NCI-H2227 (cell line): Measurements from ENCODE around the gene VWA2.
"Not testable (repeated sequence)": the region's sequence is repeated elsewhere in the genome, so short reads cannot be mapped to it uniquely, and the experiment has no call there.

Experiments used
- DNase-seq: peaks from one replicate; lab custom pipeline; 2025; ENCODE audit not compliant: unreplicated experiment; lab: John Stamatoyannopoulos, UW

VWA2 gene

DNA sequence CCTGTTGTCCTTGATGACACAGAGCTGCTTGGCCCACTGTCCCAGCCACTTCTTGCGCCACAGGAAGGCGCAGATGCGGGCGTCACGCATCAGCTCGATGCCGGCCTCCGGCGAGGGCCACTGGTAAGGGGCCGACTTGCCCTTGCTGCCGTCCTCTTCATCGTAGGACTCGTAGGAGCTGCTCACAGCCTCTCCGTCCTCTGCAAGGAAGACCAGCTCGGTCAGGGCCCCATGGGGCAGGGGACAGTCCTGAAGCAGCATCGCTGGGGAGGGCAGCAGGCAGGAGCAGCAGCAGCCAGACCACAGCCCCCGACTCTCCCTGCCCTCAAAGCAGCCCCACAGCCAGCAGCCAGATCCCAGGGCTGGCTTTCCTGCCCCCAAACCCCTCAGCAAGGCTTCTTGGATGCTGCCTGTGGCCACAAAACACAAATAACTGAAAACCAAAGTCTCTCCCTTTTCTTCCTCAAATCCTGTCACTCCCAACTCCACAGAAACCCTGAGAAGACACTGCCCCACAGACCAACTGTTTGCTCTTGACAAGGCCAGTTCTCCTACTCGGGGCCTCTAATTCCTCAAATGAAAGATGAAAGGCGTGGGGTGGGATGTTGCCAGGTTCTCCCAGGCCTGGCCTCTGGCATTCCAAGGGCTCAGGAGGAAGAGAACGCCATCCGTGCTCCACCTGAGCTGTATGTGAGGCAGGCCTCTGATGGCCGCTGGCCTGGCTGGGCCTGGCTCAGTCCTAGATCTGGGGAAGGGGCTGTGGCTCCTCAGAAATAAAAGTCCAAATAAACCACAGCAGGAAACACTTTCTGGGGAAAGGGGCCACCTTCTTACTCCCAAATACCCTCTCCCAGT is 76.7 kb downstream of the VWA2 start:
- no peak for DNase-seq

DNA sequence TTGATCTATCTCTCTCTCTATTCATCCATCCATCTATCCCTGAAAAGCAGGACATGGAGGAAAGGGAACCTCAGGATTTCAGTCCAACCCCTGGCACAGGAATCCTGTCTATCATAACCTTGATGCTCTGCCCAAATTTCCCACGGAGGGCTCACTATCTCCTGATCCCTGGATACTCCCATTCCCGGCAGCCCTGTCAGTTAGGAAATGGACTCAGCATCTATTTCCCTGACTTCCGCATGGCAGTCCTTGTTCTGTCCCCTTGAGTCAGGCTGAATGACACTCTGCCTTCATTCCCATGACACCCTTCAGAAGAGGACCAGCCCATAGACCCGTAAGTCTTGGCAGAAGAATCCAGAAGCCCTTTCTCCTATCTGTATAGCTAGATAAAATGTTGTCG is 77.7 kb downstream of the VWA2 start:
- DNase-seq = no peak

DNA sequence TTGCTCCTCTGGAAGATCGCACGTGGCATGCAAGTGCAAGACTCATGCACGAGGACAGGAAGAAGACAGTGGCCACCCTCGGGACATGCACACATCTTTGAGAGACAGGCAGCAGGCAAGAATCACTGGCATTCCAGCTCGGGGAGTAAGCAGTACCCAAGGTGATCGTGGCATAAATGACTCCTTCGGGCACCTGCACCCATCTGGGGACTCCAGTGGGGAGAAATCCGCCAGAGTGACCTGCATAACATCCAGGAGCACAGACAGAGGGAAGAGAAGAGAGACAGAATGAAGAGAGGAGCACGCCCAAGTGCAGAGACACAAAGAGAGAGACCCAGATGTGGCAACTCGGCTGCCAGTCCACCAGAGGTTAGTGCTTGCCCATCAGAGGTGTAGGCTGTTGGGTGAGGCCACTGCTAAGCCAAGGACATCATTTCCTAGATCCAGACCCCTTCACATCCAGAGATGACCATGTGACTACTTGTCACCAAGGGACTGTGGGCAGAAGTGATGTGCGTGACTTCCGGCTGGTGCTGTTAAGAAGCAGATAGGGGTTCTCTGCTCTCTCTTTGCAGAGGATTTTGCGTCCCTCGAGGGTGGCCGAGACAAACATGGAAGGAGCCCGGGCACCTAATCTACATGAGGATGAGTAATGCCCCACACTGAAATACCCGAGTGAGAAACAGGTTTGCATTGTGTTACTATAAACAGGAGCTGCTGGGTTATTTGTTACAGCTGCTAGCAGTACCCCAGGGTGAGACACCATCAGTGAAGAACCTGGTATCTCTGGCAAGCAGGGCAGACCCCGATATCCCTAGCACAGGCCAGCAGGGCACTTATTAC is 80.6 kb downstream of the VWA2 start:
- no peak for DNase-seq

DNA sequence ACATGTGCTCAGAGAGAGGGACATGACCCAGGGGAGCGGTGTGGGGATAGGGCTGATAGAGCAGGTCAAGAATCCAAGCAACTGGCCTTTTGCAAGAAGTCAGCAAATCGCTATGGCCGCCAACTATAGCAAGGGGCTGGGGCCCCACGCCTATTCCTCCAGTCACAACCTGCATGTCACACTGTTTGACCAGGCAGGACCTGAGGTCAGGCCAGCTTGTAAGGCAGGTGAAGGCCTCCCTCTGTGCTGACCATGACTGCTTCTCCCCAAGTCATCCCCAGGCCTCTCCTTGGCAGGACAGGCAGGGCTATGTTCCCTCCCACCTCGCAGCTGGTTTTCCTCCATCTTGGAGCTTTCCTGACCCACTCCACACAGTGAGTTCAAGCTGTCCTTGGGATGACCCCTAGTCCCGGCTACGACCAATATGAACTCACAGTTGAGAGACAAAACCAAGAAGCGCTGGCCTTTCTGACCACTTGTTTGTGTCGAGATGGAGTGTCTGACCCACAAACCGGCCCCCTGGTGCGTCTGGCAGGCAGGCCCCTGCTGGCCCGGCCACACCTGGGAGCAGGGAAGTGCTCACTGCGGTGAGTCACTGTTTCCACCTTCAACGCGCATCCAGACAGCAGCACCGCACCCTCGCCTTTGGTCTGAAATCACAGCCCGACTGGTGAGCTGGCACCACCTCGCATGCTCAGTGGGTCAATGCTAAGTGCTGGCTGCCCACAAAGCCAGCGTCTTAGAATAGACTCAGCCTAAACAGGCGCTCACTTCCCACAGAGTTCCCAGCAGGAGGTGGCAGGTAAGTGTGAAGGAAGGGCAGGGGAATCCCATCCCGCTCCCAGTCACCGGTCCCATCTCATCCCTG is 81.4 kb downstream of the VWA2 start:
- no peak for DNase-seq

DNA sequence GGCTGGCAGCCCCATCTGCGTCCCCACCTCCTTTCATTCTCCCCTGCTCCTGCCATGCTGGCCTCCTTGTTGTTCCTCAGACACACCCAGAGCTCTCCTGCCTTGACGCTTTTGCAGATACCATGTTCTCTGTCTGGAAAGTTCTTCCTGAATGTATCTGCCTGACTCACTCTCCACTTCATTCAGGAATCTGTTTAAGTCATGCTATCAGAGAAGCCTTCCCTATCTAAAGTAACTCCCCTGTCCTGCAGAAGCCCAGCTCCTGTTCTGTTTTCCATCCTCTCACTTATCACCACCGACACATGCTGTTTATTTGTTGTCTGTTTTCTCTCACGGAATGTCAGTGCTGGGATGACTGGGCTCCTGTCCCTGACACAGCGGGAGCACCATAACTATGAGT is 83.3 kb downstream of the VWA2 start:
- no peak for DNase-seq

DNA sequence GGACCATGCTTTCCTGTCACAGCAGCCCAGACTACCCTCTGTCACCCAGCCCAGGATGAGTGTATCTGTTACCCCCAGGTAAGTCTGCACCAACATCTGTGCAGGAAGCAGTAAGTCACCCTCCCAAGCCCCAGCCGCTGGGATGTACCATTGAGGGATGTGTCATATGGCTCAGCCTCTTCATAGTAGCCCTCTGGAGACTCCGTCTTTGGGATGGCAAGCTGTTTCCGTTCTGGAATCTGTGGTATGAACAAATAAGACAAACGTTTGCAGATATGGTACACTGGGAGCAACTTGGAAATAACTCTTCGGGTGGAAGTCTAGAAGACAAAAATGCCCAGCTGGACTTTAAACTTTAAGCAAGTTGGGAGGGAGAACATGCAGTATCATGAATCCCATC is 84.0 kb downstream of the VWA2 start:
- no peak for DNase-seq

DNA sequence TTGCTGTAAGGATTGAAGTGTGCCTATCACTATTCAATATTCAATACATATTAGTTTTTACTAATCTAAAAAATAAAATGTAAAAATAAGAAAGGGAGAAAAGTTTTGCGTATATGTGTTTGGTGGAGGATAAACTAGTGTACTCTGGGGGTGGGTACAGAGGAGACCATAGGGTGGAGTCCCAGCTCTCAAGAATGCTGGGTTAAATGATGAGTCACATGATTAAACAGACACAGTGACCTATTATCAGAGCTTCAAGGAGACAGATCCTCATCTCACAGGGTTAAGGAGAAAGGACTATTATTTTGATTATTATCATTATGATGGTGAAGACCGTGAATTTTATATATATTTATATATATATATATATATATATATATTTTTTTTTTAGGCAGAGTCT is 87.7 kb downstream of the VWA2 start:
- no peak for DNase-seq

DNA sequence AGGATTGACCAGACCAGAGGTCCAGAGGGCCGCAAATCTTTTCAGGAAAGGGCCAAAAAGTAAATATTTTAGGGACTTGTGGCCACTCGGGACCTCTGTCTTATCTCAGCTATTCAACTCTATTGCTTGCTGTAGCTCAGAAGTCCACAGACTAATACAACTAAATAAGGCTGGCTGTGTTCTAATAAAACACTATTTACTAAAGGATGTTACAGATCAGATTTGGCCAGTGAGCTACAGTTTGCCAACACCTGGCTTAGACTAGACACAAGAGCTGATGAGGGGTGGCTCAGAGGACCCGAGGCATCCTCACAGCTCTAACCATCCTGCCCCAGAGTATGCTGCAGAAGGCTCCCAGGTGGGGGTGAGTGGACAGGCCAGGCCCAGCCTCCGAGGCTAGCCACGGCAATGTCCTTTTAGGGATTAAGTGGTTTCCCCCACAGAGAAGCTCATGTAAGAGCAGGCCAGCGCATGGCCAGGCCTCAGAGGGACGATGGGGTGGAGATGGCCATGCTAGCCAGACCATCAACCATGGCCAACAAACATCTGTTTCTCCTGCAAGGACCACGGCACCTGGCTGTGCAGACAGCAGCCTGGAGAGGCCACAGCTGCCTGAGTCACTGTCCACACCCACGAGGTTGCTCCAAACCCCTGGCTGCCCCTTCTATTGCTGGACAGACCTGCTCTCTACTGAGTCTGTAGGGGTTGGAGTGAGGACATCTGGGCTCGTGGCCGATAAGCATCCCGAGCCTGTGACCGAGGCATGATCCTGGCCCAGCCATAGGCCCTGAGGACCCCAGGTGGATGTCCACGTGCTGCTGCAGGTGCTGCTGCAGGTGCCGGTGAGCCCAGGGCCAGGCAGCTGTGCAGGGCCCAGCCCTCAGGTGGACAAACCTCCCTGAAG is 88.7 kb downstream of the VWA2 start:
- no peak for DNase-seq

DNA sequence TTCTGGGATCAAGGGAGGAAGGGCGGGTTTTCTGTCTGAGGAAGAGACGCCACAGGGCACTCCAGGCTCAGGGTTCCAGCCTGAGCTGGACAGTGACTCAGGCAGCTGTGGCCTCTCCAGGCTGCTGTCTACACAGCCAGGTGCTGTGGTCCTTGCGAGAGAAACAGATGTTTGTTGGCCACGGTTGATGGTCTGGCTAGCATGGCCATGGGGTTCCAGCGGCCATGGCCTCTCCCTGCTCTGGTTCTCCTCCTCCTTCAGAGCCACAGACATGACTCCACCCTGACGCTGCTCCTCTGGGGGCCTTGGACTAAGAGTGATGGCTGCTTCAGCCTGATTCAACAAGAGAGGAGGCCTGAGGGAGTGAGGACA is 89.4 kb downstream of the VWA2 start:
- no peak for DNase-seq

DNA sequence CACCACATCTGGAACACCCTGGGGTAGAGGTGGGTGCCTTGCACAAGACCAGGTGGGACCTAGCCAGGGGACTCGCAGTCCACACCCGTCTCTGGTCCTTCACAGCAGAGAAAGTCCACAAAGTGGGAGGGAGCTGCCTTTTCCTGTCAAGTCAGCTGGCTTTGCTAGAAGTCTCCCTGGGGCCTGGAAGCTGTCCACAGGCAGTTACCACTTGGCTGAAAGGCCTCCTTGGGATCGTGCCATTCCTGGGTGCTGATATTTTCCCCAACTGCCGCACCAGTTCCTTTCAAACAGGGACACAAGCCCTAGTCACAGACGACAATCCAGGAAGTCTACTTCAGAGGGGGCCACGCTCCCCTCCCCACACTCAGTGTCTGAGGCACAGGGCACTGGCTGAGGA is 89.8 kb downstream of the VWA2 start:
- no peak for DNase-seq

DNA sequence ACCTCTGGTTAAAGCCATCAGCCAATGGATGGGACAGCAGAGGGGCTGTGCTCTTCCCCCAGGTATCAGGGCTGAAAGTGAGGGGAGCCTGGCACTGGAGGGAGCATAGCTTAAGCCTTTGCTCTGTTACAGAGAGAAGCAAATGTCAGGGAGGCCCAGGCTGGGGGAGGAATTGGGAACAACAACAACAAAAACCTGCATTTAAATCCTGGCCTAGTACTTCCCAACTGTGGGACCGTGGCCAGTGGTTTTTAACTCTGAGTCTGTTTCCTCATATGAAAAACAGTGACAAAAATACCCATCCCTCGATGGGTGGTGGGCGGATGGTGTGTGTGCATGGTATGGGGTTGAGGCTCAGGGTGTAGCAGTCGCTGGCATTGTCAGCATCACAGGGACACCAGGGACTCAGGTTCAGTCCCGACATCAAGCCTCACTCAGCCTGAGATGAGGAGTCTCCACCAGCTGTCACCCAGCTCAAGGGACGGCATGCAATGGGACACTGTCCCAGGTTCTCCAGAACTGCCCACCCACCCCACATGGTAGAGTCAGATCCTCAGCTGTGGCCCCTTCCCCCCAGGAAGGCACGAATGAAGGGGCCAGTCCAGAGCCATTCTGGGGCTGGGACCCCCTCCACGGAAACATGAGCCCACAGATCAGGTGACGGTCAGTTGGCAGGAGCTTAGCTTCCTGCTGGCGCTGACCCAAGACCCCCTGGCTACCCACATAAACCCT is 90.7 kb downstream of the VWA2 start:
- DNase-seq = no peak

DNA sequence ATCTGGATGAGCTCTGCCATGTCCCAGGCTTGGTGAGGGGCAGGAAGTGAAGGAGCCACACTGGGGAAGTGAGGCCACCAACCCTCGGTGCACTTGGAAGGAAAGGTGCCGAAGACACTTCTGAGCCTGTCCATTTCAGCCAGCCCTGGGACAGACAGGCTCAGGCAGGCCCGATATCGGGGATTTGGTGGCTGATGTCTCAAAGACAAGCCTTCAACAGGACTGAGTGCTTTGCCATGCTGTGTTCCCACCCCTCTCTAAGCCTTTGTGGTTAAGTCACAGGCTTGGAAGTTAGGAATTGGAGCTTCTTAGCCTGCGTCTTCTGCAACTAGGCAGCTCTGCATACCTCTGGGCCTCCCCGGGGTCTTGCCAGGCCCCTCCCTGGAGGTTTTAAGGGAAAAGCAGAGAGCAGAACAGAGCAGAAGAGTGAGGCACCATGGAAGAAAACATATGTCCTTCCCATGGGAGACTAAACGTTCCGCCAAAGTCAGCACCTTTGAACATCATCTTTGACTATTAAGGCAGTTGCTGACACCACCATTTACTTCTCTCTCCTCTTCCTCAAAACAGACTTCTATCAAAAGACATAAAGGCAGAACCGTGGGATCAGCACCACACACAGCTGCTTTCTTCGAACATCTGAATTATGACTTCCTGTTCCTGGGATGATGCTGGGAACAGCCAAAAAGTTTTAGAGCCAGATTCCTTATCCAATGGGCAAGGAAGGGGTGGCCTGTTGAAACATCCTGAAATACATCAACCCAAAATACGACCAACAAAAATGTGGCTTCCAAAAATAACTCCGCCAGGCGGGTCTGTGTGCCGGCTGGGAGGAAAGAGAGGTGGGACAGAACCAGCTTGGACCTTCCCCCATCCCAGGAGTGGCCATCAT is 93.5 kb downstream of the VWA2 start:
- no peak for DNase-seq

DNA sequence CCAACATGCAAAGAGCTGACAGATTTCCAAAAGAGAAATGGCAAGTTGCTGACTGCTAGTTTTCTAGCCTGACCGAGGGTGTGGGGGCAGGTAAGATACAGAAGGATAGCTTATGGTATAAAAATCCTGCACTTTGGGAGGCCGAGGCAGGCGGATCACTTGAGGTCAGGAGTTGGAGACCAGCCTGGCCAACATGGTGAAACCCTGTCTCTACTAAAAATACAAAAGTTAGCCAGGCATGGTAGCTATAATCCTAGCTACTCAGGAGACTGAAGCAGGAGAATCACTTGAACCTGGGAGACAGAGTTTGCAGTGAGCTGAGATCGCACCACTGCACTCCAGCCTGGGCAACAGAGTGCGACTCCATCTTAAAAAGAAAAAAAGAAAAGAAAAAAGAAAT is 94.4 kb downstream of the VWA2 start:
- not testable (repeated sequence) for DNase-seq

DNA sequence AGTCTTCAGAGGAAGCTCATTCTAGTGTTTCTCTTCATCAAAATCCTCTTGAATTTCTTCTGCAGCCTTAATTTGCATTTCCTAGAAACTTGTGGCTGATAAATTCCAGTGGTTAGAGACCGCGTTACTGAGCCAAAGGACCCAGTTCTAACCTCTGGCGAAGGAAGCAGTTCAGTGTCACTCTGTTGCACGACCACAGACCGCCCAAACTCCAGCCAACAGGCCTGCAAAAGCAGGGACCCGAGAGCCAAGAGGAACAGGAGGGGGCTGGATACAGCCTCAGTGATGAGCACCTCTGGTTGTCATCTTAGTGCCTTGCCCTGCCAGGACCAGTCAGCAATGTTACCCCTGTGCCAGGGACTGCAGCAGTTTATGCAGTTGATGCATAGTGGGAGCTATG is 95.2 kb downstream of the VWA2 start:
- DNase-seq = no peak

DNA sequence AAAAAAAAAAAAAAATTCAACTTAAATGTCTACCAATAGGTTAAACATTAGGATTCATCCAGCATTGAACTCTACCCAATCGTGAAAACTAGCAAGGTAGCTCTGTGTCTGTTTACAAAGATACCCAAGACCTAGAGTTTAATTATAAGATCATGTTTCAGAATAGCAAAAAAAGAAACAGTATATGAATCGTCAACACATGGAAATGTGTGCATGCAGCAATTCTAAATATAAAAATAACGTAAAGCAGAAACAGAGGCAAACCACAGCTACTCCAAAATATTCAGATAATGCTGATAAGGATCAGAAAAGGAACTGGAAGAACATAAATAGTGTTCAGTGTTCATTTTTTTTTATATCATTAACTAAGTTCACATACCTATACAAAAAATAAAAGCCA is 96.6 kb downstream of the VWA2 start:
- no peak for DNase-seq

DNA sequence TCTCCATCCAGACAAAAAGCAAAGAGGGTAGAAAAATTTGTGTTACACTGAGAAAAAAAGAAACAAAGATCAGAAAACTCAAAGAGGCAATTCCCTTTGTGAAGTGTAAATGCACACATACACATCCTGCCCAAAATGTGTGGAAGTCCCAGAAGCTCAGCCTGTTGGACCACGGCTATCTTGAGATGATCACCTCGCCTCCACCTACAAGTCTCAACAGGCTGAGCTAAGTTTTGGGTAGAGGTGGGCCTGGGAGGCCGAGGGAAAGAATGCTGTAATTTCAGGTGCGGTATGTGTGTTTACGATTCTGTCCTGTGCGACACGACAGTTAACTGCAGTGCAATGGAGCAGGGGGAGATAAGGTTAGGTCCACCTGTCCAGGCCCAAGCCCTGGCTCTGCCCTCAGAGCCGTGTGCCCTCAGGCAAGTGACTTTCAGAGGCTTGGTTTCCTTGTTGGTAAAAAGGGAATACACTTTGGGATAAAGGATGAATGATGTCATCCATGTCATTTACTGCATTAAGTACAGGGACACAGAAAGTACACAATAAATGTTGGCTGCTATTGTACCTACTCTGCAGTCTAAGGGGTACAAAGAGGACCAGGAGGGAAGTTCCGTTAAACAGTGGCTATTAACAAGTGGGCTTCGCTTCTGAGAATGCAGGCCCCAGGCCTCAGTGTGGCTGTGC is 97.9 kb downstream of the VWA2 start:
- DNase-seq = no peak

DNA sequence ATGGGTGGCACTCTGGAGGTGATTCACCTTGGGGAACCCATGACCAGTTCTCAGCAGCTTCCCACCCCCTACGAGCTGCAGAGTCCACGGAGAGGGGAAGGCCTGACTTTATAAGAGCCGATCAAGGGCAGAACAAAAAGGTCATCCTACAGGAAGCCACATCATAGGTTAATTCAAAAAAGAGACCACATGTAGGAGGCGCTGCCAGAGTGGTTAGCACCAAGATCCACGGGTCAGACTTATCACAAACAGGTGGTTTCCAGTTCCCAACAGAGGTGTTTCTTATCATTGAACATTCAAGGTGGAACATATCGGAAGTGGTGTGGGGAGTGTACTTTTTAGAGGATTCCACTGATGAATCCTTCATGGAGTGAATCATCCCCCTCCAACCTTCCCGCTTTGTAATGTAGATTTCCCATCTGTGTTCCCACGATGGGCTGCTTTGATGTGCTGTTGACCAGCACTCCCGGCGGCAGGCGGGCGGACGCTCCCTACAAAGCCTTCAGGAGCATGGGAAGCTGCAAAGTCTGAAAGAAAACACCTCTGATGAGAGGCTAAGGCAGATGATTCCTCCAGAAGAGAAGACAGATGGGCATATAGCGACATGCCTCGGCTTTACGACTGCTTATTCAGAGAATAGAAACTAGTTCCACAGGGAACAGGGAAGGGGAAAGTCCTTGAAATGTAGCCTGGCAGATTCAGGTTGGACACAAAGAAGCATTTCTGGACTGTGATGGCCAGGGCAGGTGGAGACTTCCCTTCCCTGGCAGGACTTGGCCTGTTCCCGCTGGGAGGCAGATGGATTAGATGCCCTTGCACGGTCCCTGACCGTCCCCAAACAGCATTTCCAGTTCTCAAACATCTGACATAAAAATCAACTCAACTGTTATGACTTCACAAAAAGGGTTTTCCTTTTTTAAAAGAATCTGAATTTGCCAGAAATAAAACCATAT is 98.7 kb downstream of the VWA2 start:
- no peak for DNase-seq
